ENCODE results near the gene CAMTA1.

GRCh38 chr1:7594714-7595295 is 809.6 kb downstream of the CAMTA1 start:
- TF ChIP-seq POLR2A (IDR thresholded peaks at IDR 0.05) (no peak), CTCF (IDR thresholded peaks at IDR 0.05) (no peak), POLR2AphosphoS5 (IDR thresholded peaks at IDR 0.05) (no peak)

All from prostate gland (tissue), 2 donors.